ENCODE data around the gene DDA1. TPM values are rescaled to one million over a fixed set of nuclear protein-coding genes. Genes with fewer than 3 reads are reported as not detected.

Gene DDA1
- total and polyA plus RNA-seq, 10 of the 15 experiments (the other 5 are each of a cell fraction or from before 2014, with no cell fraction given), result 0.76 to 71.0 (median 39.4) TPM

- TF ChIP-seq YBX1 (IDR thresholded peaks at IDR 0.05), result no peak
- TF ChIP-seq RAD21 (IDR thresholded peaks at IDR 0.05; ENCODE audit: insufficient read depth, low read depth, low read length), result no peak
- TF ChIP-seq NR2F1 (conservative IDR thresholded peaks at IDR 0.05), result 0 out of 2 replicates have a peak, but pooled peaks have one; percentile 42
- TF ChIP-seq PRDM15 (CRISPR knock-in tag; IDR thresholded peaks at IDR 0.05), result no peak
- TF ChIP-seq E4F1 (IDR thresholded peaks at IDR 0.05; ENCODE audit: borderline replicate concordance, partially characterized antibody), result peak; percentile 75
- peak; percentile 99 for TF ChIP-seq ZBTB40 (IDR thresholded peaks at IDR 0.05; ENCODE audit: borderline replicate concordance)
- 0 out of 2 replicates have a peak, but pooled peaks have one; percentile 55 for TF ChIP-seq HDGF (IDR thresholded peaks at IDR 0.05)
- peak; percentile 72; the same call in 1 of the 2 replicates for TF ChIP-seq WRNIP1 (IDR thresholded peaks at IDR 0.05; ENCODE audit: borderline replicate concordance, low read depth, low read length)
- no peak for TF ChIP-seq EZH2 (IDR thresholded peaks at IDR 0.05; ENCODE audit: borderline replicate concordance, control insufficient read depth, low read depth, low read length)
- TF ChIP-seq CREM (IDR thresholded peaks at IDR 0.05; ENCODE audit: low read depth), result peak; percentile 83
- no peak for TF ChIP-seq FOXM1 (IDR thresholded peaks at IDR 0.05; ENCODE audit: low read depth, low read length)
- TF ChIP-seq HCFC1 (IDR thresholded peaks at IDR 0.05; ENCODE audit: low read length), result peak; percentile 87
- TF ChIP-seq SP1 (IDR thresholded peaks at IDR 0.05; ENCODE audit: low read depth, low read length), result peak; percentile 96
- TF ChIP-seq CBFB (IDR thresholded peaks at IDR 0.05; ENCODE audit: low read depth), result peak; percentile 66; the same call in 1 of the 2 replicates
- TF ChIP-seq PAX8 (IDR thresholded peaks at IDR 0.05), result no peak
- peak; percentile 12; the same call in 1 of the 2 replicates for TF ChIP-seq ZNF217 (IDR thresholded peaks at IDR 0.05)
- TF ChIP-seq BACH1 (IDR thresholded peaks at IDR 0.05; ENCODE audit: borderline replicate concordance), result no peak
- TF ChIP-seq TARDBP (IDR thresholded peaks at IDR 0.05; ENCODE audit: borderline replicate concordance), result peak; percentile 74; the same call in 1 of the 2 replicates
- TF ChIP-seq RFX5 (IDR thresholded peaks at IDR 0.05; ENCODE audit: low read depth, low read length), result peak; percentile 78; the same call in 1 of the 2 replicates
- TF ChIP-seq MXI1 (IDR thresholded peaks at IDR 0.05; ENCODE audit: low read depth, low read length), result peak; percentile 41
- TF ChIP-seq RBBP5 (conservative IDR thresholded peaks at IDR 0.05), result no peak
Measured at GRCh38 chr19:17336872-17337674, 27.7 kb downstream of the DDA1 start, which contains the start of gene GTPBP3 (continued).

Measured in GM12878 (cell line).